ENCODE results near the gene TNN. TPM values are rescaled to one million over a fixed set of nuclear protein-coding genes. Genes with fewer than 3 reads are reported as not detected.

The TNN gene
- total RNA-seq, 1 experiment from 2014 or later, result not detected

DNA sequence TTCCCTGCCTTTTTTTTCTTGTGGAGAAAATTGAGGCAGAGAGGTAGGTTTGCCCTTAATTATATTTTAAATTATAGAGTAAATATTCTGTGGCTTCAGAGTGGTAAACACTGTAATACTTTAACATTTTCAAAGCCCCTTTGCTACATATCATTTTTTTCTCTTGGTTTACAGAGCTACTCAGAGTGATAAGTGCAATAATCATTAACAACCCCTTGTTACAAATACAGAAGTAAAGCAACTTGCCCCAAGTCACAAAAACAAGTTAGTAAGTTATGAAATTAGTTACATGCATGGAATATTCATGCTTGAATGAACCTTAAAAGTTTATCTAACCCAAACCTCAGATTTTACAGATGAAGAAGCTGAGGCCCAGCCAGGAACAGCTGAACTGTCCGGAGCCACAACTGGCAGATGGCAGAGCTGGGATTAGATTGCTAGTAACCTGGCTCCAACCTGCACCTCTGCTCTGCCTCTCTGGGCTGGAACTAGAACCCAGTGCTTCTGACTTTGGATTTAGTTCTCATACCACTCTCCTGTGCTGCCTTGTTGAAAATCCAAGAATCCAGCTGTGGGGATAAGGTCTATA, 48.7 kb downstream of the TNN start:
- DNase-seq (ENCODE audit: low spot score), result no peak

DNA sequence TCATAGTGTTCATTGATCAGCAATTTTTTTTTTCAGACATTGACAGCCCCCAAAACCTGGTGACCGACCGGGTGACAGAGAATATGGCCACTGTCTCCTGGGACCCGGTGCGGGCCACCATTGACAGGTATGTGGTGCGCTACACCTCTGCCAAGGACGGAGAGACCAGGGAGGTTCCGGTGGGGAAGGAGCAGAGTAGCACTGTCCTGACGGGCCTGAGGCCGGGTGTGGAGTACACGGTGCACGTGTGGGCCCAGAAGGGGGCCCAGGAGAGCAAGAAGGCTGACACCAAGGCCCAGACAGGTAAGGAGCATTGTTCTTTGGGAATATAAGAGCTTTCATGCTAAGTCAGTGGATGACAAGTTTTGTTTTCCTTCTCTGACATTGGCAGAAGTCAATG, 49.3 kb downstream of the TNN start:
- no peak for DNase-seq (ENCODE audit: low spot score)

DNA sequence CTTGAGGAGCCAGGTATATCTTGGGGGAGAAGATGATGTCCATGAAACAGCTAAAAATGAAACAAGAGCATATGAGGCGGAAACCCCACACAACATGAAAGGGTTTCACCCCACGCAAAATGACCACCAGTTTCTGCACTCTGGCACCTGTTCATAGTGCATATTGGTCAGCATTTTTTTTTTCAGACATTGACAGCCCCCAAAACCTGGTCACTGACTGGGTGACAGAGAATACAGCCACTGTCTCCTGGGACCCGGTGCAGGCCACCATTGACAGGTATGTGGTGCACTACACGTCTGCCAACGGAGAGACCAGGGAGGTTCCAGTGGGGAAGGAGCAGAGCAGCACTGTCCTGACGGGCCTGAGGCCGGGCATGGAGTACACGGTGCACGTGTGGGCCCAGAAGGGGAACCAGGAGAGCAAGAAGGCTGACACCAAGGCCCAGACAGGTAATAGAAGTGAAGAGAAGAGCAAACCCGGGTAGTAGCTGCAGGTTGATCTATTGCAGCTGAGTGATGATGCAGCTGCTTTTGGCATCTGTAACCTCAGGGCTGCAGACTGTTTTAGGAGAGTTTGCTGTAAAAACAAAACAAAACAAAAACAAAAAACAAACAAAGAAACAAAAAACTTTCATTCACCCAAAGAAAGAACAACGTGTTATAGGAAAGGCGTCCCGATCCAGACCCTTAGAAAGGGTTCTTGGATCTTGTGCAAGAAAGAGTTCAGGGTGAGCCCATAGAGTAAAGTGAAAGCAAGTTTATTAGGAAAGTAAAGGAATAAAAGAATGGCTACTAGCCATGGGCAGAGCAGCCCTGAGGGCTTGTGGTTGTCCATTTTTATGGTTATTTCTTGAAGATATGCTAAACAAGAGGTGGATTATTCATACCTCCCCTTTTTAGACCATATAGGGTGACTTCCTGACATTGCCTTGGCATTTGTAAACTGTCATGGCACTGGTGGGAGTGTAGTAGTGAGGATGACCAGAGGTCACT, 51.0 kb downstream of the TNN start:
- no peak for DNase-seq (ENCODE audit: low spot score)

DNA sequence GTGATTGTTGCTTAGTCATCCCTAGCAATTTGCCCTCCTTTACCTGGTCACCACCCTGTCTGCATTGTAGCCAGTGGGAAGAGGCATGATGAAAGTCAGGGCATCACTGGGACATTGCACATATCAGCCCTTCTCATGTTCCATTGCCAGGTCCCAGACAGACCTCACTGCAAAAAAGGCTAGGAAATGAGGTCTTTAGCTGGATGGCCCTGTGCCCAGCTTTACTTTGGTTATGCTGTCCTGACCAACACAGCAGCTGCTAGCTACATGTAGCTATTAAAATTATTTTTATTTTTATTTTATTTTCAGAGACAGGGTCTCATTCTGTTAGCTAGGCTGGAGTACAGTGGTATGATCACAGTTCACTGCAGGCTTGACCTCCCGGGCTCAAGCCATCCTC, 52.9 kb downstream of the TNN start:
- DNase-seq (ENCODE audit: low spot score), result no peak

DNA sequence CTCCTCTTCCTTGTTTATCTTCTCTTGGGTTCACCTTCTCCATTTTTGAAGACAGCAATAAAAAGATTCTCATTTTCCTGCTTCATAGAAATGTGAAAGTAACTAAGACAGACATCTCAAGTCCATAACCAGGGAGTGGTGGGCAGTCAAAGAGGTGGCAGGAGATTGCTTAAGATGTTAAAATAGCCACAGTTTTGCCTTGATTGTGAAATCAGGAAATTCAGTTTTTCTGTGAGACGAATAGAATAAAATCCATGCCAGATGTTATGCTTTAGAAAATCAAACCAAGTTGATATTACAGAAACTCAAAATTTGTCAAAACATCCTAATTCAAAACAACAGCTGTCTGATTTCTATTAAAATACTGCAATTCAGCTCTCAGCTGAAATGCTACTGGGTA, 57.2 kb downstream of the TNN start:
- DNase-seq (ENCODE audit: low spot score), result no peak

DNA sequence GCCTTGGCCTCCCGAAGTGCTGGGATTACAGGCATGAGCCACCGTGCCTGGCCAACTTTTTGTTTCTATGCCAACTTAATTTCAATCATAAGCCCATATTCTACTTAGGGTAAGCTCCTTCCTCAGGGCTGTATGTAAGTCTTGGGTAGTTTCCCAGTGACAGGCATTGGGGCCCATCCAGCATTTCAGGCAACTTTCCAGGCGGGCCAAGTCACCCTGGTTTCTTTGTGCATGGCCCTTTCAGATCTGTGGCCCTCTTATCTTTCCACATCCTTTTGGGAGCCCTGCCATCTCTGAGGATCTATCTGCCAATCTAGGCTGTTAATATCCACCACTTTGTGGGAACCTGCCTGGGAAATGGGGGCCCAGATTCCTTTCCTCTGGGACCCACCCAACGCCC, 58.7 kb downstream of the TNN start:
- DNase-seq (ENCODE audit: low spot score), result no peak

DNA sequence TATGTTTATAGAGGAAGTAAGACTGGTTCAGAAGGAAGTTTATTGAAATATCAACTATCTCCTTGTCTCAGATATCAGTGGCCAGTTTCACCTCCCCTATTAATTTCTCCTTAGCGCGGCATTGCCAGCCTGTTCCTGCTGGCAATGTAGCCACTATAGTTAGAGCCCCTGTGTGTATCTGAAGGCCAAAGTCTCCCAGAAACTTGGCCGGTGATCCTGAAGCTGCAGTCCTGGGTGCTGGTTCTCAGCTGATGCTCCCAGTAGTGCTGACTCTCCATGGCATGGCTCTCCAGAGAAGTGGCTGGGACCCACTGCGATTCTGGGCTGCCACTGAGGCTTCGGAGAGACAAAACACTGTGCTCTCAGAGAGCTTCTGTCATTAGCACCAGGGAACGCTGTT, 59.9 kb downstream of the TNN start:
- DNase-seq (ENCODE audit: low spot score), result no peak

DNA sequence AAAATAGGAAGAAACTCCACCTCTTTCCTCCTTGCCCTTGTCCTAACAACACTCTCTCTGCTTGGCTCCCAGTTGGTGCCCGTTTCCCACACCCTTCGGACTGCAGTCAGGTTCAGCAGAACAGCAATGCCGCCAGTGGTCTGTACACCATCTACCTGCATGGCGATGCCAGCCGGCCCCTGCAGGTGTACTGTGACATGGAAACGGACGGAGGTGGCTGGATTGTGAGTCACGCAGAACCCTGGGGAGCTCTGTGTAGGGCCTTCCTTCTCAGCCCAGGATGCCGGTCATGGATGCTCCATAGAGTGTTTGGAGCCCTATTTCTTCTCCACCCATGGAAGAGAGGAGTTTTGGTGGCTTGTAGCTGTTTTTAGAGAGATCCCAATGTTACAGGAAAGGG, 60.9 kb downstream of the TNN start:
- DNase-seq (ENCODE audit: low spot score), result no peak

DNA sequence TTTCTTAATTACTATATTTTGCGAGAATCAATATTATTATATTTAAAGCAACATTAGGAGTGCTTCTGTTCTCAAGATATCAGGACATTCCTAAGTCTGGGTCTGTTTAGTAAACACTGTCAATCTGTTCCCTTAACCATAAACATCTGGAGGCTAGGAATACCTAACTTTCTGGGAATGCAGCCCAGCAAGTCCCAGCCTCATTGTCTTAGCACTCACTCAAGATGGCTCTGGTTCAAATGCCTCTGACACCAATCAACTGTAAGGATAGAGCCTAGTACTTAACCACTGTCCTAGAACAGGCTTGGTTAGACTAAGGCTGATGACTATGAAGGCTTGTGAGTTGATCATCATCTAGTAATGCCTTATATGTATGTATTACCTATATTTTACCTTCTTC, 61.5 kb downstream of the TNN start:
- DNase-seq (ENCODE audit: low spot score), result peak; percentile 57

DNA sequence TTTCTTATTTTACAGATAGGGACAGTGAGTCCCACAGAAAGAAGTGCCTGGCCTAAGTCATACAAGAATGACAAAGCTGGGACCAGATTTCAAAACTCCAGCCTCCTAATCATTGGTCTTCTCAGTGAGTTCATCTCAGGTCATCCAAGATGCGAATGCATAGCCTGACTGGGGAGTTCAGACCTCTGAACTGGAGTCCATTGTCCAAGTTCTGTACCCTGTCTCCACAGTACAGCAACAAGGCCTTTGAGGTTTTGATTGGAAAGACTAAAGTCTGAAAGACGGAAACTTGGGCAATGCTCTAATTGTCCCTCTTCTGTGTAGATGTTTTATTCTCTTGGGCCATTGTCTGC, 62.0 kb downstream of the TNN start:
- DNase-seq (ENCODE audit: low spot score), result no peak

DNA sequence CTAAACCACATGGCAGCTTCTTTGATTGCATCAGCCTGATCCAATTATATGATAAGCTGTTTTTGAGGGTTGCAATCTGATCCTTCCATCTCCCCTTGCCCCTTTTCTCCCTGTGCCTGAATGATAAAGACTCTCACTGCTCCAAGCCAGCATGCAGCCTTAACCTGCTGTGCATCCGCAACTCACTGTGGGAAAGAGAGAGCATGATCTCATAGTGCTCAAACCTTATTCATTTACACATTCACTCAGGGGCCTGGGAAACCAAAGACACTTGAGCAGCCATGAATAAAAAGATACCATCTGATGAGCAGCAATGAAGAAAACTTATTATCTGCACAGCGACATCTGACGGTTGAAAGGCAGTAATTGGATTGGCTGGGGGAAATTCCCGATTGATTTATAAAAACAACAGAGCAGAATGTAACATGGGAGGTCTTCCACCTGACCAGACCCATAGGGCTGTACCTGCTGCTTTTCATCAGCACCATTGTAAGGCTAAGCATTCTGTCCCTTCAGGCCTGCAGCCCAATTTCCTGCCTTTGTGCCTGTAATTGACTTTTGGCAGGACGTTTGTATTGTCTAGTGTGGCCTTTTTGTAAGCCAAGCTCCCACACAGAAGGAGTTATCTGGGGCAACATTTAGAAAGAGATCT, 62.5 kb downstream of the TNN start:
- no peak for DNase-seq (ENCODE audit: low spot score)

DNA sequence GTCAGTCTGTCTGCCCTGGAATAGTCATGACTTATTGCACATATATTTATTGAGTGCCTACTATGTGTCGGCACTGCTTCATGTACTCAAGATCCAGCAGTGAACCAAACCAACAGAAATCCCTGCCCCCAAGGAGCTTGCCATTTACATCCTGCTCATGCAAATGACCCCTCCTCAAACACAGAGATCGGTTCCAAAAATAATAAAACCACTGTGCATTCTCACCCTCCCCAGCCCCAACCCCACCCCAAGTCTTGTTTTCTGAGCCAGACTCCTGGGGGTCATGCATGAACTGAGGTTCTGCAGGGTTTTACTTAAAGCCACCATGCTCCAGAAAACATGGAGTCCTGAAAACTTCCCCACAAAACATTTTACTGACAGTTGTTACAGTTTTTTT, 63.0 kb downstream of the TNN start:
- DNase-seq (ENCODE audit: low spot score), result no peak

DNA sequence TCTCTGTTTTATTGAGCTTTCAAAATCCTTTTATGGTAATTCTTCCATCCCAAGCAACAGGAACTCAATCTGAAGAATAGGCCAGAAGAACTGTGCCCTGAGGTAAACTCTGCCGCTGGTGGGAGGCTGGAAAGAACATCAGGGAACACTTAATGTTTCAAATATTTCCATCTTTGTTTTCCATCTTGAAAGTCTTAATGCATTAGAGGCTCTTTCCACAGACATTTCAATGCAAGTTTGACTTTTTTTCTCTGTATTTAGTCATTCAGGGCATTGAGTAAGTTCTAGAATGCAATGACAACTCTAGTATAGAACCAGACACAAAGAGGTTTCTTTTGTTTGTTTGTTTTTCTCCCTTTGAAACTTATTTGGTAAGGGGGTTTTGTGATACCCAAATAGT, 63.5 kb downstream of the TNN start:
- DNase-seq (ENCODE audit: low spot score), result no peak

DNA sequence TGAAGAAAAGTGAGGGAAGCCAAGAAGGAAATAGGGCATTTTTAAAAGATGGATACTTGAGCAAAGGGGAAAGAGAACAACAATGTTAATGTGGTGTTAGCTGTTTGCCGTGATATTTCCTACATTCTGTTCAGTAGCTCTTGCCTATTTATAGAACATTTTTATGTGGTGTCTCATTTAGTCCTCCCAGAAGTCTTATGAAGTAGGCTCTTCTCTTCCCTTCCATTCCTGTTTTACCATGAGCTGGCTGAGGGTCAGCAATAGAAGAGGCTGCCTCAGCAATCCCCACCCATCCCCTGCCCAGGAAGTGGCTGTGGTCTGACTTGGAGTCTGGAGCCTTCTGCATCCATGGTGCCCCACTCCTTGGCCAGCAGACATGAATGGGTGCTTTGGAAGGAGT, 64.8 kb downstream of the TNN start:
- DNase-seq (ENCODE audit: low spot score), result no peak

DNA sequence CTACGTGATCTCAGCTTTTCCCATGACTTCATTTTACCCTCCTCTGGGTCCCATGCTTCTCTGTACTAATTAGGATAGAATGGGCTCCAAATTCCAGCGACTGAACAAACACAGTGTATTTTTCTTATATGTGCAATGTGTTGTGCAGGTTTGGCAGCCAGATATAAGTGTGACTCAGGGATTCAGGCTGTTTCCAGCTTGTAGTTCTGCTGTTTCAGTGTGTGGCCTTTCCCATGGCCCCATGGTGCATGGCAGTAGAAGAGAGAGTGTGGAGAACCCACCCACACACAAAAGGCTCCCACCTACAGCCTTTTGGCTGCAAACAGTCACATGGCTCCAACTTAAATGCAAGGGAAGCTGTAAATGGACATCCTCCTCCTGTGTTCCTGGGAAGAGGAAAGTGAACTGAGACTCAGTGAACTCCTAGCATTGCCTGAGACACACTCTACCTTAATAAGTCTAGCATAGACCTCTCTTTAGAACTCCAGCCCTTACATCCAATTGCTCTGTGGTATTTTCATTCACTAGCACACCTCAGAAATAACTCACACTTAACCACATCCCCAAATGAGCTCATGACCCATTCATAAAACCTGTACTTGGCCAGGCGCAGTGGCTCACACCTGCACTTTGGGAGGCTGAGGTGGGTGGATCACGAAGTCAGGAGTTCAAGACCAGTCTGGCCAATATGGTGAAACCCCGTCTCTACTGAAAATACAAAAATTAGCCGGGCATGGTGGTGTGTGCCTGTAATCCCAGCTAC, 66.2 kb downstream of the TNN start:
- DNase-seq (ENCODE audit: low spot score), result no peak

DNA sequence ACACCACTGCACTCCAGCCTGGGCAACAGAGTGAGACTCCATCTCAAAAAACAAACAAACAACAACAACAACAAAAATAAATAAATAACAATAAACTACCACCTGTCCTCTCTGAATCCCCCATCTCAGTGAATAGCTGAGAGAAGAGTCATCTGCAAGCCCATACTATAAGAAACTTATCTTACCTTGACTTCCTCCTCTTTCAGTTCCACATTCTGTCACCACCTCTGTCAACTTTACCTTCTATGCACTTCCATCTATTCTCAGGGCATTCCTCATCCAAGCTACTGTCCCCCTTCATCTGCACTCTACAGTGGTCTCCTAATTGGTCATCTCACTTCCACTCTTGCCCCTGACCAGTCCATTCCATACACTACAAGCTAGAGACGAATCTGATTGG, 66.9 kb downstream of the TNN start:
- DNase-seq (ENCODE audit: low spot score), result no peak

DNA sequence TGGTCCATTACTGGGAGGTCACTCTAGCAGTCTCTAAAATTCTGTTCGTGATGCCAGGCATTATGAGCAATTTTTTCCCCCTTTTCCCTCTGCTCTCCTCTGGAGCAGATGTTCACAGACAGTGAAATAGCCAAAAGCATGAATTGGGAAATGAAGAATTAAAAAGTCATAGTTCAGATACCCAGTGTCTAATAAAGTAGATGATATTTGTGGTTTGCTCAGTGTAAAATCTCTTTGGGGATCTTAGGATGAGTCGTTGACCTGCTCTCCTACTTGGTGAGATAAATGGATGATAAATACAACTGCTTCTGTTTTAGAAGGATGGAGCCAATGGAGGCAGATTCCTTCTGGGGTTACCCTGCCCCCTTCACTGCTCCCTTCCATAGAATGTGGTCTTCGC, 68.6 kb downstream of the TNN start:
- DNase-seq (ENCODE audit: low spot score), result no peak

DNA sequence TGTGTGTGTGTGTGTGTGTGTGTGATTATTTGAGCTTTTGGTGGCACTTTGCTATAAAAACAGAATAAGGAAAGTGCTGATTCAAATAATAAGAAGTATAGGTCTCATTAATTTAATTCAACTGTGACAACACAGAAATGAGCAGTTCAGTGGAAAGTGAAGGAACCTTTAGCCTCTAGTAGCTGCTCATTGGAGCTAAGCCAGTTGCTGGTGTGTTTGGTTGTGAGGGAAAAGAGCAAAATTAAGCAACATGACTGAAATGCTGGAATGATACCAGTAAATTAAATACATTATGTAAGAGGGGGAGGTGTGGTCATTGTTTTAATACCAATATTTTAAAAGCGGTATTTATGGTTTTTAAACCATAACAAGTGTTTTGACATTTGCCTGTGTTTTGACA, 69.7 kb downstream of the TNN start:
- no peak for DNase-seq (ENCODE audit: low spot score)

DNA sequence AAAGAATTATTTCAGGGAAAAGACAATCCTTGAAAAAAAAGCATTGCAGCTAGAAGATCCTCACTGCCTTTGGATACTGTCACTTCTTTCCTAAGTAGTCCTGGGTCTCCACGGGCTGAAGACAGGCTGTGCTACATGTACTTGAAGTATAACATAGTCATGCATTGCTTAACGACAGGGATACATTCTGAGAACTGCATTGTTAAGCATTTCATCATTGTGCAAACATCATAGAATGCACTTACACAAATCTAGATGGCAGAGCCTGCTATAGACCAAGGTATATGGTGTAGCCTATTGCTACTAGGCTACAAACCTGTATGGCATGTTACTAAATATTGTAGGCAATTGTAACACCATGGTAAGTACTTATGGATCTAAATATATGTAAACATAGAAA, 70.9 kb downstream of the TNN start:
- DNase-seq (ENCODE audit: low spot score), result no peak

DNA sequence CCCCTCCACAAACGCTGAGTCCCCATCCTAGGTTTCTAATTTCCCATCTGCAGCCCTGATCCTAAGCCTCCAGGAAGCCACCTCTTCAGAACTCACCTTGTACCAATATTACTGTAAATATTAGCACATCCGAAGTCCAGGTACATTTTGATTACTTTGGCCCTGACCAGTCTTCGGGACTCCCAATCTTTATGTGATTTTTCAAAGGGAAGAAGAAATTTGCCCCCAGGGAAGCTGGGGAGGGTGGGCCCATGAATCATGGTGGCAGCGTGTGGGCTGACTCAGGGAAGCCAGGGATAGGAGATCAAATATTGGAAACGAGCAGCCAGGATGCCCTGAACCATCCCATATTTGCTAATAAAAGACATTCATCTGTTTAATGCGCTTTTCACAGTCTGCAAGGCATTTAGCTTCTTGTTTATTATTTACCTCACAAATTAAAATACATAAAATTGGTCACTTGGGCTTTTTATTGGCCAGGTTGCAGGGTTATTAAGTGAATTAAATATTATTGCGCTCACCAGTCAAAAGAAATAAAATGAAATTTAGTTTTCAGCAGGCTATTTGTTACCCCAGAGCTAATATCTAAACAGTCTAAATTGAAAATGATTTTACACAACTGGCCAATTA, 78.4 kb downstream of the TNN start:
- no peak for DNase-seq (ENCODE audit: low spot score)

DNA sequence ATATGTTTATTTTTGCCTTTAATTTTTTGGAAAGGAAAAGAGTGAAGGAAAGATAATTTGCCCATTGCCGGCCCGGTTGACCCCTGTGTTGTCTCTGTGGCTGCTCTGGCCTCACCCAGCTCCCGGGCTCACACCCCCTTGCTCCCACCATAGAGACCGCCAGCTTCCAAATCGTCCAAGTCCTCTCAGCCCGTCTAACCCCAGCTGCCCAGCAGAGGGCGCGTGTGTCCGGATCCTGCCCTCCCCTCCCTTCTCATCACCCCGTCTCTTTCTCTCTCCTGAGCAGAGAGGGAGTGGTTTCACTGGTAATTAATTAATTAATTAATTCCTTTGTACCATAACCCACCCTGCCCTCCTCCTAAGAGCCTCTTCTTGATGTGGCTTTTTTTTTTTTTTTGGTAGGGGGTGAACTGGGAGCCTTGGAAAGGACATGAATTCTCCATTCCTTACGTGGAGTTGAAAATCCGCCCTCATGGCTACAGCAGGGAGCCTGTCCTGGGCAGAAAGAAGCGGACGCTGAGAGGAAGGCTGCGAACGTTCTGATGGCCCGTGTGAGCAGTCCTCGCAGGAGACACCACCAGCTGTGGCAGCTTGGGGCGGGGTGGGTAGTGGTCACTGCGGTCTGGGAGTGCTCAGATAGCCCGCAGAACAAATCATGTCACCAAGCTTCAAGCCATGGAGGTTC, 79.0 kb downstream of the TNN start:
- DNase-seq (ENCODE audit: low spot score), result peak; percentile 56
